A549 (cell line): Measurements from ENCODE around the gene GIMAP5. TPM values are rescaled to one million over a fixed set of nuclear protein-coding genes. Genes with fewer than 3 reads are reported as not detected.

Experiments used
- ATAC-seq, 2 experiments: fragments of 200-7000 bp in 1 of 2; fragments of >200 bp in 1 of 2; cut with Nextera tagmentation in 1 of 2; cut with Tn5 transposase in 1 of 2; 3 replicates each; pipeline versions ENCODE4 v1.8.0 to v1.9.1; 2018 to 2020; ENCODE audit warnings: mild to moderate bottlenecking in 1 of 2, moderate library complexity in 1 of 2
- CTCF ChIA-PET: fragments of 300-600 bp; sonication (Branson Sonifier 250); formaldehyde crosslinking; extraction: SDS; loops from one replicate; lab custom pipeline; 2021; ENCODE audit warnings: antibody characterized with exemption, inconsistent platforms; lab: Yijun Ruan, JAX
- POLR2A ChIA-PET: fragments of 350-600 bp; formaldehyde crosslinking; extraction: SDS; loops from one replicate; lab custom pipeline; 2021; ENCODE audit warnings: antibody characterized with exemption, inconsistent platforms; lab: Yijun Ruan, JAX
- DNase-seq, 2 experiments: peaks; one replicate each; pipeline versions ENCODE4 v3.0.0 to v3.0.0-alpha.2; 2011 to 2016; ENCODE audit warnings: low read depth in 1 of 2, low spot score in 1 of 2
- FAIRE-seq: peaks from 2 replicates; lab custom pipeline; 2011; peaks lifted over from hg19 to GRCh38; lab: Jason Lieb, UNC
- H3K27ac ChIP-seq, 2 experiments: fragments of >200 bp; sonication (Bioruptor Twin); formaldehyde crosslinking; 3 replicates each; pipeline ENCODE4 v1.5.1; 2016 to 2017
- H3K4me1 ChIP-seq: fragments of >200 bp; sonication (Bioruptor Twin); formaldehyde crosslinking; 3 replicates; pipeline ENCODE4 v1.6.1; 2016
- H3K4me2 ChIP-seq: fragments of >200 bp; sonication (Bioruptor Twin); formaldehyde crosslinking; 3 replicates; pipeline ENCODE4 v1.6.1; 2016
- H3K4me3 ChIP-seq: fragments of >200 bp; sonication (Bioruptor Twin); formaldehyde crosslinking; 3 replicates; pipeline ENCODE4 v1.5.1; 2016
- H3K9me3 ChIP-seq: fragments of >200 bp; sonication (Bioruptor Twin); formaldehyde crosslinking; 3 replicates; pipeline ENCODE4 v1.6.1; 2016
- BHLHE40 ChIP-seq: IDR thresholded peaks from 2 replicates; pipeline ENCODE4 v1.6.1; 2012; ENCODE audit warnings: low read depth, low read length, inconsistent platforms
- CBX2 ChIP-seq: fragments of 200-600 bp; sonication (generic); IDR thresholded peaks from 2 replicates; pipeline ENCODE4 v1.6.1; 2016; ENCODE audit warnings: low read depth, mild to moderate bottlenecking, borderline replicate concordance
- CHD4 ChIP-seq: fragments of 200-600 bp; sonication (generic); IDR thresholded peaks from 2 replicates; pipeline ENCODE4 v1.6.1; 2016; ENCODE audit warnings: antibody characterized with exemption, mild to moderate bottlenecking, borderline replicate concordance
- EHMT2 ChIP-seq: fragments of 200-600 bp; sonication (generic); IDR thresholded peaks from 2 replicates; pipeline ENCODE4 v1.6.1; 2016; ENCODE audit warnings: antibody characterized with exemption, low read depth, mild to moderate bottlenecking, moderate library complexity
- FOSB ChIP-seq: fragments of 250-450 bp; sonication (Bioruptor Pico); IDR thresholded peaks from 2 replicates; pipeline ENCODE4 v1.5.0; 2020; ENCODE audit warnings: mild to moderate bottlenecking, moderate library complexity
- FOXS1 ChIP-seq: fragments of 250-450 bp; sonication (Bioruptor Pico); IDR thresholded peaks from 2 replicates; pipeline ENCODE4 v1.5.0; 2020; ENCODE audit warnings: mild to moderate bottlenecking, moderate library complexity
- HDAC2 ChIP-seq: fragments of 200-600 bp; sonication (generic); IDR thresholded peaks from 2 replicates; pipeline ENCODE4 v1.6.1; 2016
- HOXB13 ChIP-seq: fragments of 250-450 bp; sonication (Bioruptor Pico); IDR thresholded peaks from 2 replicates; pipeline ENCODE4 v1.5.0; 2020; ENCODE audit warnings: low read depth, mild to moderate bottlenecking, moderate library complexity
- HOXB5 ChIP-seq: fragments of 250-450 bp; sonication (Bioruptor Pico); IDR thresholded peaks from 2 replicates; pipeline ENCODE4 v1.5.0; 2020; ENCODE audit warnings: mild to moderate bottlenecking, moderate library complexity
- KDM5A ChIP-seq: fragments of 200-600 bp; sonication (generic); IDR thresholded peaks from 2 replicates; pipeline ENCODE4 v1.6.1; 2016; ENCODE audit warnings: antibody characterized with exemption, mild to moderate bottlenecking
- MAZ ChIP-seq: fragments of 150-350 bp; IDR thresholded peaks from 2 replicates; pipeline ENCODE4 v1.6.1; 2014; ENCODE audit warnings: antibody characterized with exemption, low read depth, low read length, borderline replicate concordance
- POLR2AphosphoS2 ChIP-seq: conservative IDR thresholded peaks from 2 replicates; pipeline ENCODE4 v1.6.1; 2012; ENCODE audit warnings: low read length, improper control_type of control experiment, inconsistent platforms
- RAD21 ChIP-seq, 2 experiments: fragments of >200 bp in 1 of 2; sonication (Bioruptor Twin) in 1 of 2; formaldehyde crosslinking in 1 of 2; IDR thresholded peaks in 1 of 2; conservative IDR thresholded peaks in 1 of 2; 2 replicates in 1 of 2; 3 replicates in 1 of 2; pipeline ENCODE4 v1.6.1; 2012 to 2018; ENCODE audit warnings: inconsistent platforms in 1 of 2
- RCOR1 ChIP-seq: fragments of 150-350 bp; IDR thresholded peaks from 2 replicates; pipeline ENCODE4 v1.6.1; 2014; ENCODE audit warnings: antibody characterized with exemption, low read length, low read depth
- SREBF2 ChIP-seq: fragments of 450-650 bp; IDR thresholded peaks from 2 replicates; pipeline ENCODE4 v1.6.1; 2014; ENCODE audit warnings: mild to moderate bottlenecking, moderate library complexity
- TFCP2L1 ChIP-seq: fragments of 250-450 bp; sonication (Bioruptor Pico); IDR thresholded peaks from 2 replicates; pipeline ENCODE4 v1.5.0; 2021; ENCODE audit warnings: mild to moderate bottlenecking
- ZFP36 ChIP-seq: fragments of 450-650 bp; IDR thresholded peaks from 2 replicates; pipeline ENCODE4 v1.6.1; 2014; ENCODE audit warnings: borderline replicate concordance; ENCODE audit not compliant: partially characterized antibody
- ZSCAN20 ChIP-seq: fragments of 250-450 bp; sonication (Bioruptor Pico); IDR thresholded peaks from 2 replicates; pipeline ENCODE4 v1.8.0; 2022; ENCODE audit warnings: mild to moderate bottlenecking, moderate library complexity
- WGBS: methylation state at CpG from one replicate; pipeline ENCODE4 v1.1.6; 2017; ENCODE audit errors: missing lambda C conversion rate; 5-methylcytosine and 5-hydroxymethylcytosine counted together
- polyA plus RNA-seq, 4 experiments: library from polyadenylated mRNA; depleted of rRNA in 3 of 4; stranded (reverse); fragments of >200 nt; fragmentation: RNase III in 1 of 4; extraction: RNeasy Plus Mini Kit Qiagen cat#74134 plus additional on column Dnase treatment in 1 of 4; gene quantifications; 2 replicates in 3 of 4; 3 replicates in 1 of 4; pipeline ENCODE4 v1.2.3, GENCODE V29; 2011 to 2017
- TF ChIP-seq, protein P1 (sequence below): fragments of 450-650 bp; IDR thresholded peaks from 2 replicates; pipeline ENCODE4 v1.6.1; 2014; ENCODE audit warnings: antibody characterized with exemption
- TF ChIP-seq, protein P2 (sequence below): IDR thresholded peaks from 2 replicates; pipeline ENCODE4 v1.6.1; 2012; ENCODE audit warnings: low read depth, borderline replicate concordance
- TF ChIP-seq, protein P3 (sequence below): fragments of 150-350 bp; IDR thresholded peaks from 2 replicates; pipeline ENCODE4 v1.6.1; 2014; ENCODE audit warnings: low read depth, mild to moderate bottlenecking, low read length
- TF ChIP-seq, protein P4 (sequence below): fragments of 200-600 bp; sonication (generic); IDR thresholded peaks from 2 replicates; pipeline ENCODE4 v1.6.1; 2016; ENCODE audit warnings: antibody characterized with exemption, mild to moderate bottlenecking, moderate library complexity
- TF ChIP-seq, protein P5 (sequence below): IDR thresholded peaks from 2 replicates; pipeline ENCODE4 v1.6.1; 2012
- TF ChIP-seq, protein P6 (sequence below): fragments of 250-450 bp; sonication (Bioruptor Pico); IDR thresholded peaks from 2 replicates; pipeline ENCODE4 v1.5.0; 2021; ENCODE audit warnings: mild to moderate bottlenecking, moderate library complexity, borderline replicate concordance

The GIMAP5 gene
- polyA plus RNA-seq, 2 of the 4 experiments (the other 2 are of a cell fraction), result not detected

DNA sequence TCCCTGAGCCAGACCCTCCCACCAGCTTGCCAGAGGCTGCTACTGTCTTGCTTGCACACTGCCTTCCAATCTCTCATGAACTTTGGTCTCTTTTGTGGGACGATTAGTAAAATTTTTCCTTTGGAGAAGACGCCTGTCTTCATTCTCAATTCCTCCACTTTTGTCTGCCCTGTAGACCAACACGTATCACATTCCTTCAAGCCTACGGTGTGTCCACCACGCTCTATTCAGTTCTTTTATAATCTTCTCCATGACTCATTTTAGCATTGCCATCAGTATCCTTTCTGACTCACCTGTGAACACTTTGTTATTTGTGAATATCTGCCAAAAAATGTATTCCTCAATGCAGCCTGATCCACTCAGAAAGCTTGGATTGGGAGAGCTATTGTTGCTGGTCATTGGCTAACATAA is 1.4 kb downstream of the GIMAP5 start:
- Histone ChIP-seq H3K4me3 (no peak overlapping the region), H3K9me3 (no peaks in the 10 kb centered on the region), H3K4me1 (no peaks in the 10 kb centered on the region), H3K4me2 (no peak overlapping the region)
- TF ChIP-seq SREBF2 (no peak), BHLHE40 (no peak), ZFP36 (no peak), EHMT2 (no peak), MAZ (no peak), CBX2 (no peak), HDAC2 (no peak), CHD4 (no peak), POLR2AphosphoS2 (no peak), KDM5A (no peak), RAD21 (conservative IDR thresholded peaks at IDR 0.05 in 1 of 2, IDR thresholded peaks at IDR 0.05 in 1 of 2) (no peak), FOXS1 (CRISPR knock-in tag) (no peak), FOSB (CRISPR knock-in tag) (no peak), HOXB5 (CRISPR knock-in tag) (no peak)
- TF ChIP-seq, protein P1, sequence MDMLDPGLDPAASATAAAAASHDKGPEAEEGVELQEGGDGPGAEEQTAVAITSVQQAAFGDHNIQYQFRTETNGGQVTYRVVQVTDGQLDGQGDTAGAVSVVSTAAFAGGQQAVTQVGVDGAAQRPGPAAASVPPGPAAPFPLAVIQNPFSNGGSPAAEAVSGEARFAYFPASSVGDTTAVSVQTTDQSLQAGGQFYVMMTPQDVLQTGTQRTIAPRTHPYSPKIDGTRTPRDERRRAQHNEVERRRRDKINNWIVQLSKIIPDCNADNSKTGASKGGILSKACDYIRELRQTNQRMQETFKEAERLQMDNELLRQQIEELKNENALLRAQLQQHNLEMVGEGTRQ, result no peak
- TF ChIP-seq, protein P2, sequence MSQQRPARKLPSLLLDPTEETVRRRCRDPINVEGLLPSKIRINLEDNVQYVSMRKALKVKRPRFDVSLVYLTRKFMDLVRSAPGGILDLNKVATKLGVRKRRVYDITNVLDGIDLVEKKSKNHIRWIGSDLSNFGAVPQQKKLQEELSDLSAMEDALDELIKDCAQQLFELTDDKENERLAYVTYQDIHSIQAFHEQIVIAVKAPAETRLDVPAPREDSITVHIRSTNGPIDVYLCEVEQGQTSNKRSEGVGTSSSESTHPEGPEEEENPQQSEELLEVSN, result no peak
- TF ChIP-seq, protein P3, sequence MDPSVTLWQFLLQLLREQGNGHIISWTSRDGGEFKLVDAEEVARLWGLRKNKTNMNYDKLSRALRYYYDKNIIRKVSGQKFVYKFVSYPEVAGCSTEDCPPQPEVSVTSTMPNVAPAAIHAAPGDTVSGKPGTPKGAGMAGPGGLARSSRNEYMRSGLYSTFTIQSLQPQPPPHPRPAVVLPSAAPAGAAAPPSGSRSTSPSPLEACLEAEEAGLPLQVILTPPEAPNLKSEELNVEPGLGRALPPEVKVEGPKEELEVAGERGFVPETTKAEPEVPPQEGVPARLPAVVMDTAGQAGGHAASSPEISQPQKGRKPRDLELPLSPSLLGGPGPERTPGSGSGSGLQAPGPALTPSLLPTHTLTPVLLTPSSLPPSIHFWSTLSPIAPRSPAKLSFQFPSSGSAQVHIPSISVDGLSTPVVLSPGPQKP, result no peak
- TF ChIP-seq, protein P4, sequence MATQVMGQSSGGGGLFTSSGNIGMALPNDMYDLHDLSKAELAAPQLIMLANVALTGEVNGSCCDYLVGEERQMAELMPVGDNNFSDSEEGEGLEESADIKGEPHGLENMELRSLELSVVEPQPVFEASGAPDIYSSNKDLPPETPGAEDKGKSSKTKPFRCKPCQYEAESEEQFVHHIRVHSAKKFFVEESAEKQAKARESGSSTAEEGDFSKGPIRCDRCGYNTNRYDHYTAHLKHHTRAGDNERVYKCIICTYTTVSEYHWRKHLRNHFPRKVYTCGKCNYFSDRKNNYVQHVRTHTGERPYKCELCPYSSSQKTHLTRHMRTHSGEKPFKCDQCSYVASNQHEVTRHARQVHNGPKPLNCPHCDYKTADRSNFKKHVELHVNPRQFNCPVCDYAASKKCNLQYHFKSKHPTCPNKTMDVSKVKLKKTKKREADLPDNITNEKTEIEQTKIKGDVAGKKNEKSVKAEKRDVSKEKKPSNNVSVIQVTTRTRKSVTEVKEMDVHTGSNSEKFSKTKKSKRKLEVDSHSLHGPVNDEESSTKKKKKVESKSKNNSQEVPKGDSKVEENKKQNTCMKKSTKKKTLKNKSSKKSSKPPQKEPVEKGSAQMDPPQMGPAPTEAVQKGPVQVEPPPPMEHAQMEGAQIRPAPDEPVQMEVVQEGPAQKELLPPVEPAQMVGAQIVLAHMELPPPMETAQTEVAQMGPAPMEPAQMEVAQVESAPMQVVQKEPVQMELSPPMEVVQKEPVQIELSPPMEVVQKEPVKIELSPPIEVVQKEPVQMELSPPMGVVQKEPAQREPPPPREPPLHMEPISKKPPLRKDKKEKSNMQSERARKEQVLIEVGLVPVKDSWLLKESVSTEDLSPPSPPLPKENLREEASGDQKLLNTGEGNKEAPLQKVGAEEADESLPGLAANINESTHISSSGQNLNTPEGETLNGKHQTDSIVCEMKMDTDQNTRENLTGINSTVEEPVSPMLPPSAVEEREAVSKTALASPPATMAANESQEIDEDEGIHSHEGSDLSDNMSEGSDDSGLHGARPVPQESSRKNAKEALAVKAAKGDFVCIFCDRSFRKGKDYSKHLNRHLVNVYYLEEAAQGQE, result no peak
- TF ChIP-seq, protein P5, sequence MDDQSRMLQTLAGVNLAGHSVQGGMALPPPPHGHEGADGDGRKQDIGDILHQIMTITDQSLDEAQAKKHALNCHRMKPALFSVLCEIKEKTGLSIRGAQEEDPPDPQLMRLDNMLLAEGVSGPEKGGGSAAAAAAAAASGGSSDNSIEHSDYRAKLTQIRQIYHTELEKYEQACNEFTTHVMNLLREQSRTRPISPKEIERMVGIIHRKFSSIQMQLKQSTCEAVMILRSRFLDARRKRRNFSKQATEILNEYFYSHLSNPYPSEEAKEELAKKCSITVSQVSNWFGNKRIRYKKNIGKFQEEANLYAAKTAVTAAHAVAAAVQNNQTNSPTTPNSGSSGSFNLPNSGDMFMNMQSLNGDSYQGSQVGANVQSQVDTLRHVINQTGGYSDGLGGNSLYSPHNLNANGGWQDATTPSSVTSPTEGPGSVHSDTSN, result no peak
- TF ChIP-seq, all 56 proteins: peak for 0
- ATAC-seq, result no peak
- H3K27ac ChIP-seq, result no peak overlapping the region
- ChIA-PET POLR2A (no interaction called here), CTCF (interaction anchor here (1.0 kb wide), 1 partner anchor 40 kb away, joined by 3 read pairs; no protein-coding TSS in a partner anchor)
- no peak for FAIRE-seq
- 8% methylated on average over 5 of the region's 5 CpGs for WGBS
- no peak for DNase-seq

DNA sequence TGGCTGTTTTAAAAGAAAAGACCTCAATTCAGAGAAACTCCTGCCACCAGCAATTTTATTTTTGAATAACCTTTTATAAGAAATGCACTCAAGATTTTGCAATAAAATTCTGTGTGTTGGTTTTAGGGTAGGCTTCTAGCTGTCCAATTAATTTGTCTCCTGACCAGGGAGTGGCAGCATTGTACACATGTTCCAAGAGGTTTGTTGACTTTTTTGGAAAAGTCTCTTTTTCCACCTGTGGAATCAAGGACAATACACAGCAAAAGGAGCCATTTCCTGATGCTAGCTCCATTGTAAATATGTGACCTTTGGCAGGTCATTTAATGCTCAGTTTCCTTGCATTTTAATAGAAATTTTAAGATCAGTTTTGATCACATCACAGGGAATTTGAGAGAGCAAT is 1.8 kb downstream of the GIMAP5 start:
- TF ChIP-seq RCOR1 (no peak), HOXB13 (CRISPR knock-in tag) (no peak), RAD21 (conservative IDR thresholded peaks at IDR 0.05 in 1 of 2, IDR thresholded peaks at IDR 0.05 in 1 of 2) (0 out of 5 replicates have a peak, but pooled peaks of 1 of the 2 experiments have one; percentile 10), TFCP2L1 (CRISPR knock-in tag) (no peak), ZSCAN20 (CRISPR knock-in tag) (no peak)
- TF ChIP-seq, protein P6, sequence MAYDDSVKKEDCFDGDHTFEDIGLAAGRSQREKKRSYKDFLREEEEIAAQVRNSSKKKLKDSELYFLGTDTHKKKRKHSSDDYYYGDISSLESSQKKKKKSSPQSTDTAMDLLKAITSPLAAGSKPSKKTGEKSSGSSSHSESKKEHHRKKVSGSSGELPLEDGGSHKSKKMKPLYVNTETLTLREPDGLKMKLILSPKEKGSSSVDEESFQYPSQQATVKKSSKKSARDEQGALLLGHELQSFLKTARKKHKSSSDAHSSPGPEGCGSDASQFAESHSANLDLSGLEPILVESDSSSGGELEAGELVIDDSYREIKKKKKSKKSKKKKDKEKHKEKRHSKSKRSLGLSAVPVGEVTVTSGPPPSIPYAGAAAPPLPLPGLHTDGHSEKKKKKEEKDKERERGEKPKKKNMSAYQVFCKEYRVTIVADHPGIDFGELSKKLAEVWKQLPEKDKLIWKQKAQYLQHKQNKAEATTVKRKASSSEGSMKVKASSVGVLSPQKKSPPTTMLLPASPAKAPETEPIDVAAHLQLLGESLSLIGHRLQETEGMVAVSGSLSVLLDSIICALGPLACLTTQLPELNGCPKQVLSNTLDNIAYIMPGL, result no peak
- TF ChIP-seq, protein P2, result no peak
- TF ChIP-seq, all 56 proteins: peak for 1
- FAIRE-seq (no peak), DNase-seq (no peak), ATAC-seq (no peak)
- CTCF ChIA-PET, result interaction anchor here (1.0 kb wide), 1 partner anchor 40 kb away, joined by 3 read pairs; no protein-coding TSS in a partner anchor
- no peak overlapping the region for H3K27ac ChIP-seq
- POLR2A ChIA-PET, result no interaction called here
- H3K4me3 ChIP-seq, result no peak overlapping the region
- H3K4me1 ChIP-seq, result no peaks in the 10 kb centered on the region
- no peaks in the 10 kb centered on the region for H3K9me3 ChIP-seq
- no peak overlapping the region for H3K4me2 ChIP-seq
